Measurements from ENCODE around the gene KRTAP12-3. TPM values are rescaled to one million over a fixed set of nuclear protein-coding genes. Genes with fewer than 3 reads are reported as not detected.

Gene KRTAP12-3
- total RNA-seq, 4 donors from 2014 or later, result 3.2 to 11.5 TPM; not detected in 2

- Histone ChIP-seq H3K27ac (no peak overlapping the region), H3K36me3 (no peaks in the 10 kb centered on the region), H3K4me1 (no peaks in the 10 kb centered on the region), H3K27me3 (peaks cover 38% of the 10 kb centered on the region), H3K9me3 (peaks cover 7% of the 10 kb centered on the region), H3K4me3 (no peak overlapping the region)
- WGBS, result 56% methylated on average over 9 of the region's 17 CpGs
- DNase-seq (ENCODE audit: low spot score in 2 of 2), result no peak
- no peak for TF ChIP-seq POLR2A (IDR thresholded peaks at IDR 0.05)
- TF ChIP-seq POLR2AphosphoS5 (IDR thresholded peaks at IDR 0.05), result no peak
- TF ChIP-seq EP300 (IDR thresholded peaks at IDR 0.05), result no peak
- TF ChIP-seq CTCF (IDR thresholded peaks at IDR 0.05), result no peak
These were observed 41.7 kb upstream of the KRTAP12-3 start for GRCh38 chr21:44615911-44616590.

GRCh38 chr21:44616591-44616926 lies 41.2 kb upstream of the KRTAP12-3 start:
- no peak for DNase-seq (ENCODE audit: low spot score in 2 of 2)
- peaks cover 38% of the 10 kb centered on the region for H3K27me3 ChIP-seq

GRCh38 chr21:44617071-44617501 lies 40.6 kb upstream of the KRTAP12-3 start:
- Histone ChIP-seq H3K27ac (no peak overlapping the region), H3K4me3 (no peak overlapping the region), H3K9me3 (peaks cover 7% of the 10 kb centered on the region), H3K36me3 (no peaks in the 10 kb centered on the region), H3K4me1 (no peaks in the 10 kb centered on the region), H3K27me3 (peaks cover 37% of the 10 kb centered on the region)
- no peak for DNase-seq (ENCODE audit: low spot score in 2 of 2)
- WGBS, result 66% methylated on average over 2 of the region's 8 CpGs
- no peak for TF ChIP-seq POLR2AphosphoS5 (IDR thresholded peaks at IDR 0.05)
- no peak for TF ChIP-seq EP300 (IDR thresholded peaks at IDR 0.05)
- no peak for TF ChIP-seq CTCF (IDR thresholded peaks at IDR 0.05)
- TF ChIP-seq POLR2A (IDR thresholded peaks at IDR 0.05), result no peak

More at GRCh38 chr21:44616591-44616926, 41.2 kb upstream of the KRTAP12-3 start:
- no peaks in the 10 kb centered on the region for H3K4me1 ChIP-seq
- H3K9me3 ChIP-seq, result peaks cover 7% of the 10 kb centered on the region
- H3K27ac ChIP-seq, result no peak overlapping the region
- no peaks in the 10 kb centered on the region for H3K36me3 ChIP-seq
- no peak overlapping the region for H3K4me3 ChIP-seq
- no peak for TF ChIP-seq POLR2A (IDR thresholded peaks at IDR 0.05)
- TF ChIP-seq EP300 (IDR thresholded peaks at IDR 0.05), result no peak
- no peak for TF ChIP-seq CTCF (IDR thresholded peaks at IDR 0.05)
- TF ChIP-seq POLR2AphosphoS5 (IDR thresholded peaks at IDR 0.05), result no peak
- WGBS, result 67% methylated on average over 8 of the region's 16 CpGs

GRCh38 chr21:44618504-44618903 lies 39.2 kb upstream of the KRTAP12-3 start:
- H3K27ac ChIP-seq, result no peak overlapping the region
- H3K4me3 ChIP-seq, result no peak overlapping the region
- WGBS, result 65% methylated on average over 4 of the region's 4 CpGs
- peaks cover 23% of the 10 kb centered on the region for H3K27me3 ChIP-seq
- no peaks in the 10 kb centered on the region for H3K4me1 ChIP-seq
- DNase-seq (ENCODE audit: low spot score in 2 of 2), result no peak
- TF ChIP-seq POLR2AphosphoS5 (IDR thresholded peaks at IDR 0.05) (no peak), CTCF (IDR thresholded peaks at IDR 0.05) (no peak), POLR2A (IDR thresholded peaks at IDR 0.05) (no peak), EP300 (IDR thresholded peaks at IDR 0.05) (no peak)
- peaks cover 10% of the 10 kb centered on the region for H3K9me3 ChIP-seq
- H3K36me3 ChIP-seq, result no peaks in the 10 kb centered on the region

DNA sequence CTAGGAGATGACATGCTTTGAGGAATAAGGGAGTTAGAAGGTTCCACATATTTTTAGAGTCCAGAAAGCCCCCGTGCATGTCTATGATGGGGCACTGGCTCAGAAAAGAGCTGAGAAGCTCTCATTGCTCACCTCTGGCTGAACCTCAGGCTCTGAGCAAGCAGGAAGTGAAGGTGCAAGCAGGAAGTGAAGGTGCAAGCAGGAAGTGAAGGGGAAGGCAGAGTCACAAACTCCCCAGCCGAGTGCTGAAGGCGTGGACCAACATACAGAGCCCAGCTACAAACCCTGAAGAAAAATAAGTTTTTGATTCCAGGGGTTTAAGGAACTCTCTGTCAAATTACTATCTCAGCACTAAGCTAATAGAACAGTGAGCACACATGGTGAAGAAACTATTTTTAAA lies 38.8 kb upstream of the KRTAP12-3 start:
- H3K36me3 ChIP-seq, result no peaks in the 10 kb centered on the region
- peaks cover 14% of the 10 kb centered on the region for H3K9me3 ChIP-seq
- H3K4me3 ChIP-seq, result no peak overlapping the region
- no peak for TF ChIP-seq EP300 (IDR thresholded peaks at IDR 0.05)
- no peak for TF ChIP-seq POLR2AphosphoS5 (IDR thresholded peaks at IDR 0.05)
- TF ChIP-seq POLR2A (IDR thresholded peaks at IDR 0.05), result no peak
- TF ChIP-seq CTCF (IDR thresholded peaks at IDR 0.05), result no peak
- 69% methylated on average over 3 of the region's 3 CpGs for whole genome bisulfite sequencing
- H3K27me3 ChIP-seq, result peaks cover 19% of the 10 kb centered on the region
- no peak for DNase-seq (ENCODE audit: low spot score in 2 of 2)
- no peaks in the 10 kb centered on the region for H3K4me1 ChIP-seq
- no peak overlapping the region for H3K27ac ChIP-seq
